Esophagus squamous epithelium (tissue), 4 donors: Measurements from ENCODE around the gene RAB35.

Experiments
- POLR2A ChIP-seq, 4 donors: fragments of 450-650 bp; IDR thresholded peaks; one replicate each; pipeline ENCODE4 v1.6.1; 2017; ENCODE audit warnings: antibody characterized with exemption in 4 of 4, mild to moderate bottlenecking in 4 of 4, moderate library complexity in 3 of 4
- TF ChIP-seq, protein P1 (sequence below), 6 experiments: fragments of 450-650 bp in 4 of 6; fragments of 200-600 bp in 2 of 6; sonication (generic) in 2 of 6; IDR thresholded peaks; one replicate each; pipeline ENCODE4 v1.5.1; 2016 to 2019; ENCODE audit warnings: antibody characterized with exemption in 6 of 6, mild to moderate bottlenecking in 4 of 6, moderate library complexity in 4 of 6

DNA sequence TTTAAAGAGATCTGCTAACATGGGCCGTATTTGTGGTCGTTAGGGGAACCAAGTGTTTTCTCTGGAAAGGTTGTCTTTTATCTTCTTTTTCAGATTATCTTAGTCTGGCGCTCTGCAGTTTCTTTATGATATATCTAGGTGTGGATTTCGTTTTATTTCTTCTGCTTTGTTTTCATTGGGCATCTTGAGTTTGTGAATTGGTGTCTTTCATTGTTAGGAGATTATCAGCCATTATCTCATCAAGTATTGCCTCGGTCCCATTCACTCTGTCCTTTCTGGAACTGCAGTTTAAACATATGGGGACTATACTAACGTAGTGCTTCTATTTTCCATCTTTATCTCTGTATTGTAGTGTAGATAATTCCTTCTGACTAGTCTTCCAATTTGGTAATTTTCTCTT is 67.1 kb downstream of the RAB35 start:
- no peak for TF ChIP-seq POLR2A (IDR thresholded peaks at IDR 0.05)
- TF ChIP-seq, protein P1, sequence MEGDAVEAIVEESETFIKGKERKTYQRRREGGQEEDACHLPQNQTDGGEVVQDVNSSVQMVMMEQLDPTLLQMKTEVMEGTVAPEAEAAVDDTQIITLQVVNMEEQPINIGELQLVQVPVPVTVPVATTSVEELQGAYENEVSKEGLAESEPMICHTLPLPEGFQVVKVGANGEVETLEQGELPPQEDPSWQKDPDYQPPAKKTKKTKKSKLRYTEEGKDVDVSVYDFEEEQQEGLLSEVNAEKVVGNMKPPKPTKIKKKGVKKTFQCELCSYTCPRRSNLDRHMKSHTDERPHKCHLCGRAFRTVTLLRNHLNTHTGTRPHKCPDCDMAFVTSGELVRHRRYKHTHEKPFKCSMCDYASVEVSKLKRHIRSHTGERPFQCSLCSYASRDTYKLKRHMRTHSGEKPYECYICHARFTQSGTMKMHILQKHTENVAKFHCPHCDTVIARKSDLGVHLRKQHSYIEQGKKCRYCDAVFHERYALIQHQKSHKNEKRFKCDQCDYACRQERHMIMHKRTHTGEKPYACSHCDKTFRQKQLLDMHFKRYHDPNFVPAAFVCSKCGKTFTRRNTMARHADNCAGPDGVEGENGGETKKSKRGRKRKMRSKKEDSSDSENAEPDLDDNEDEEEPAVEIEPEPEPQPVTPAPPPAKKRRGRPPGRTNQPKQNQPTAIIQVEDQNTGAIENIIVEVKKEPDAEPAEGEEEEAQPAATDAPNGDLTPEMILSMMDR (IDR thresholded peaks at IDR 0.05), result no peak
